IMR-90 (cell line): Measurements from ENCODE around the gene ZNF750. TPM values are rescaled to one million over a fixed set of nuclear protein-coding genes. Genes with fewer than 3 reads are reported as not detected.

Experiments used
- ATAC-seq: fragments of 200-7000 bp; cut with Tn5 transposase; 2 replicates; pipeline ENCODE4 v1.9.1; 2020; ENCODE audit warnings: low read depth, mild to moderate bottlenecking, moderate library complexity
- BruUV-seq: library from RNA; stranded (reverse); fragments of 400-500 nt; replicated peaks from 2 replicates; lab custom pipeline; 2021; lab: Mats Ljungman, UMichigan
- CTCF ChIA-PET: fragments of 300-600 bp; formaldehyde crosslinking; extraction: SDS; loops from one replicate; lab custom pipeline; 2021; ENCODE audit warnings: antibody characterized with exemption; lab: Yijun Ruan, JAX
- POLR2A ChIA-PET: fragments of 300-600 bp; sonication (Branson Sonifier 250); formaldehyde crosslinking; loops from one replicate; lab custom pipeline; 2022; ENCODE audit warnings: antibody characterized with exemption; ENCODE audit not compliant: unreplicated experiment; lab: Charles Lee
- DNase-seq: peaks from one replicate; pipeline ENCODE4 v3.0.0; 2013
- H2AFZ ChIP-seq: replicated peaks from 2 replicates; pipeline ENCODE3; 2013; ENCODE audit warnings: low read length, mild to moderate bottlenecking; ENCODE audit not compliant: poor library complexity
- H2AK5ac ChIP-seq: 2 replicates; pipeline ENCODE4 v1.6.1; 2013; ENCODE audit warnings: low read depth, low read length, inconsistent platforms
- H2AK9ac ChIP-seq: replicated peaks from 2 replicates; pipeline ENCODE3; 2013; ENCODE audit warnings: mild to moderate bottlenecking, low read depth, low read length, moderate library complexity; ENCODE audit not compliant: poor library complexity
- H2BK120ac ChIP-seq: 2 replicates; pipeline ENCODE4 v1.6.1; 2013; ENCODE audit warnings: low read depth, low read length, inconsistent platforms
- H2BK15ac ChIP-seq: 3 replicates; pipeline ENCODE4 v1.6.1; 2013; ENCODE audit warnings: low read depth, low read length, inconsistent platforms
- H2BK20ac ChIP-seq: 2 replicates; pipeline ENCODE4 v1.6.1; 2013; ENCODE audit warnings: low read depth, mild to moderate bottlenecking, inconsistent platforms, low read length, moderate library complexity
- H2BK5ac ChIP-seq: 2 replicates; pipeline ENCODE4 v1.6.1; 2013; ENCODE audit warnings: mild to moderate bottlenecking, low read depth, low read length, inconsistent platforms; ENCODE audit not compliant: poor library complexity, severe bottlenecking
- H3K14ac ChIP-seq: replicated peaks from 2 replicates; pipeline ENCODE4 v1.6.1; 2013; ENCODE audit warnings: low read depth, low read length, inconsistent platforms
- H3K18ac ChIP-seq: 2 replicates; pipeline ENCODE4 v1.6.1; 2013; ENCODE audit warnings: low read depth, low read length, control low read depth
- H3K23ac ChIP-seq: 2 replicates; pipeline ENCODE4 v1.6.1; 2013; ENCODE audit warnings: low read depth, low read length, inconsistent platforms
- H3K27ac ChIP-seq: 2 replicates; pipeline ENCODE4 v1.5.1; 2013; ENCODE audit warnings: mild to moderate bottlenecking, control low read depth, low read length; ENCODE audit not compliant: insufficient read depth
- H3K27me3 ChIP-seq: 2 replicates; pipeline ENCODE4 v1.6.1; 2013; ENCODE audit warnings: low read length; ENCODE audit not compliant: control insufficient read depth, insufficient read depth
- H3K36me3 ChIP-seq: 2 replicates; pipeline ENCODE4 v1.6.1; 2013; ENCODE audit warnings: low read length, mixed read lengths; ENCODE audit not compliant: control insufficient read depth, insufficient read depth
- H3K4ac ChIP-seq: 2 replicates; pipeline ENCODE4 v1.6.1; 2013; ENCODE audit warnings: low read depth, low read length, inconsistent platforms
- H3K4me1 ChIP-seq: 2 replicates; pipeline ENCODE4 v1.6.1; 2013; ENCODE audit warnings: low read length, mixed read lengths; ENCODE audit not compliant: control insufficient read depth, insufficient read depth
- H3K4me2 ChIP-seq: 2 replicates; pipeline ENCODE4 v1.6.1; 2013; ENCODE audit warnings: low read depth, mild to moderate bottlenecking, control low read depth, low read length, moderate library complexity
- H3K4me3 ChIP-seq: 2 replicates; pipeline ENCODE4 v1.5.1; 2013; ENCODE audit warnings: low read depth, mild to moderate bottlenecking, control low read depth, low read length, moderate library complexity; ENCODE audit not compliant: insufficient read depth
- H3K56ac ChIP-seq: 2 replicates; pipeline ENCODE4 v1.6.1; 2013; ENCODE audit warnings: low read length, inconsistent platforms; ENCODE audit not compliant: insufficient read depth; ENCODE audit errors: extremely low read depth
- H3K79me1 ChIP-seq, 2 experiments: 2 replicates each; pipeline ENCODE4 v1.6.1; 2013; ENCODE audit warnings: low read length in 2 of 2, inconsistent platforms in 1 of 2, low read depth in 1 of 2
- H3K9ac ChIP-seq: 2 replicates; pipeline ENCODE4 v1.6.1; 2013; ENCODE audit warnings: low read depth, low read length, control low read depth
- H3K9me1 ChIP-seq: 2 replicates; pipeline ENCODE4 v1.6.1; 2013; ENCODE audit warnings: low read length, inconsistent platforms; ENCODE audit not compliant: insufficient read depth
- H3K9me3 ChIP-seq: 2 replicates; pipeline ENCODE4 v1.6.1; 2013; ENCODE audit warnings: low read length; ENCODE audit not compliant: control insufficient read depth, insufficient read depth
- H4K20me1 ChIP-seq: 2 replicates; pipeline ENCODE4 v1.6.1; 2013; ENCODE audit warnings: low read length, inconsistent platforms; ENCODE audit not compliant: insufficient read depth
- H4K5ac ChIP-seq: 2 replicates; pipeline ENCODE4 v1.6.1; 2013; ENCODE audit warnings: mild to moderate bottlenecking, low read depth, low read length, control low read depth
- H4K8ac ChIP-seq, 2 experiments: 2 replicates each; pipeline ENCODE4 v1.6.1; 2013; ENCODE audit warnings: low read depth in 2 of 2, low read length in 2 of 2, control low read depth in 1 of 2, inconsistent platforms in 1 of 2
- H4K91ac ChIP-seq: 2 replicates; pipeline ENCODE4 v1.6.1; 2013; ENCODE audit warnings: low read depth, low read length, inconsistent platforms; ENCODE audit not compliant: insufficient read depth
- POLR2A ChIP-seq: IDR thresholded peaks from 2 replicates; pipeline ENCODE4 v1.6.1; 2012; ENCODE audit warnings: mild to moderate bottlenecking, low read depth, low read length
- WGBS, 2 experiments: methylation state at CpG; one replicate each; pipeline versions ENCODE4 v1.1.5 to v1.1.7; 2013; ENCODE audit warnings: missing lambda C conversion rate in 2 of 2; ENCODE audit not compliant: insufficient read length in 1 of 2; ENCODE audit errors: extremely low coverage in 2 of 2; 5-methylcytosine and 5-hydroxymethylcytosine counted together
- dilution Hi-C: fragments of 300-500 bp; cut with HindIII; formaldehyde crosslinking; loops from one replicate; pipeline ENCODE4 v1.14.3; 2018; ENCODE audit warnings: low sequenced_read_pairs; ENCODE audit not compliant: unreplicated experiment
- in situ Hi-C: fragments of 300-500 bp; cut with MboI; formaldehyde crosslinking; loops from 3 replicates; pipeline ENCODE4 v1.14.3; 2019; ENCODE audit warnings: low sequenced_read_pairs, inconsistent platforms, mixed read lengths
- intact Hi-C: fragments of 100-400 bp; cut with micrococcal nuclease; formaldehyde crosslinking; loops from 2 replicates; pipeline ENCODE4 v1.10.0; 2022
- polyA plus RNA-seq, 3 experiments: library from polyadenylated mRNA; depleted of rRNA; stranded (reverse); fragments of >200 nt; gene quantifications; 2 replicates each; pipeline ENCODE4 v1.2.3, GENCODE V29; 2012; ENCODE audit warnings: low replicate concordance in 1 of 3
- total RNA-seq: library from RNA; depleted of rRNA; stranded (reverse); fragments of >200 nt; gene quantifications from 2 replicates; pipeline ENCODE4 v1.2.3, GENCODE V29; 2012
- TF ChIP-seq, protein P1 (sequence below): fragments of 150-350 bp; IDR thresholded peaks from 2 replicates; pipeline ENCODE4 v1.6.1; 2016; ENCODE audit warnings: low read depth, mild to moderate bottlenecking, low read length, moderate library complexity, borderline replicate concordance

The ZNF750 gene
- total and polyA plus RNA-seq, 2 of the 4 experiments (the other 2 are of a cell fraction): not detected

DNA sequence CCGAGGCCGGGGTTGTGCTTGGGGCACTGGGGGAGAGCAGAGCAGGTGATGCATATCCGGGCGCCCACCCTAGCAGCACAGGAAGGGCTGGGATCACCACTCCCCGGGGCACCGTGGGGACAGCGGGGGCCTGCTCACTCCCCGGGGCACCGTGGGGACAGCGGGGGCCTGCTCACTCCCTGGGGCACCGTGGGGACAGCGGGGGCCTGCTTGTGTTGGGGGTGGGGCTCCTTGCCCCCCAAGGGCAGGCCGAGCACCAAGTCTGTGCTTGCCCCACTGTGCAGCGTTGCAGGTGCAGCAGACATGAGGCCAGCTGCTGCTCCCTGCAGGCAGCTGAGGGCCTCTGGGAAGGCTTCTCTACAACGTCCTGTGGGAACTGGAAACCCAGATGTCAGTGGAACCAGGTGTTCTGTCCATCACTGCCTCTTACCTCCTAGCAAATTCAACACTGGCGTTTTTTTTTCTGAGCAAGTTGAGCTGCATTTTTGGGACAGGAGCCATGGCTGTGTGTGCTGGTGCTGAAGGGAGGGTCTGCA lies 25.0 kb upstream of the ZNF750 start:
- H3K9me3 ChIP-seq: no peaks in the 10 kb centered on the region
- 0 out of 2 replicates have a peak overlapping the region, but pooled peaks have one; percentile 43 for H3K4ac ChIP-seq
- H3K36me3 ChIP-seq: no peaks in the 10 kb centered on the region
- H3K56ac ChIP-seq: no peak overlapping the region
- no peak overlapping the region for H3K4me3 ChIP-seq
- BruUV-seq: no TSS peak
- 90% methylated on average over 2 of the region's 16 CpGs; no CpG with 5 or more reads in 1 of the 2 experiments for WGBS, 2 experiments
- in situ Hi-C loops (no loop called here), intact Hi-C loops (no loop called here), dilution Hi-C loops (no loop called here)
- CTCF ChIA-PET: no interaction called here
- DNase-seq: no peak
- H2AK9ac ChIP-seq: no peak overlapping the region
- ATAC-seq: no peak
- no peaks in the 10 kb centered on the region for H3K27me3 ChIP-seq
- H2BK20ac ChIP-seq: no peak overlapping the region
- TF ChIP-seq POLR2A: no peak
- TF ChIP-seq, protein P1, sequence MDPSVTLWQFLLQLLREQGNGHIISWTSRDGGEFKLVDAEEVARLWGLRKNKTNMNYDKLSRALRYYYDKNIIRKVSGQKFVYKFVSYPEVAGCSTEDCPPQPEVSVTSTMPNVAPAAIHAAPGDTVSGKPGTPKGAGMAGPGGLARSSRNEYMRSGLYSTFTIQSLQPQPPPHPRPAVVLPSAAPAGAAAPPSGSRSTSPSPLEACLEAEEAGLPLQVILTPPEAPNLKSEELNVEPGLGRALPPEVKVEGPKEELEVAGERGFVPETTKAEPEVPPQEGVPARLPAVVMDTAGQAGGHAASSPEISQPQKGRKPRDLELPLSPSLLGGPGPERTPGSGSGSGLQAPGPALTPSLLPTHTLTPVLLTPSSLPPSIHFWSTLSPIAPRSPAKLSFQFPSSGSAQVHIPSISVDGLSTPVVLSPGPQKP: no peak
- no peak overlapping the region for H4K91ac ChIP-seq
- H4K5ac ChIP-seq: no peak overlapping the region
- no peak overlapping the region for H3K23ac ChIP-seq
- peaks cover 7% of the 10 kb centered on the region for H4K20me1 ChIP-seq
- no peak overlapping the region for H4K8ac ChIP-seq
- H3K9ac ChIP-seq: no peak overlapping the region
- H2AK5ac ChIP-seq: 0 out of 2 replicates have a peak overlapping the region, but pooled peaks have one; percentile 59
- H2AFZ ChIP-seq: no peak overlapping the region
- POLR2A ChIA-PET: no interaction called here
- peaks cover 14 to 68% of the 10 kb centered on the region in 2 experiments for H3K79me1 ChIP-seq
- H2BK5ac ChIP-seq: no peak overlapping the region
- no peak overlapping the region for H3K4me2 ChIP-seq
- H2BK15ac ChIP-seq: no peak overlapping the region
- no peak overlapping the region for H3K18ac ChIP-seq
- H3K4me1 ChIP-seq: peaks cover 27% of the 10 kb centered on the region
- H3K14ac ChIP-seq: no peak overlapping the region
- H3K9me1 ChIP-seq: peaks cover 29% of the 10 kb centered on the region
- no peak overlapping the region for H3K27ac ChIP-seq
- H2BK120ac ChIP-seq: no peak overlapping the region
